ENCODE data around the gene KCTD19. TPM values are rescaled to one million over a fixed set of nuclear protein-coding genes. Genes with fewer than 3 reads are reported as not detected.
"Not testable (repeated sequence)": the region's sequence is repeated elsewhere in the genome, so short reads cannot be mapped to it uniquely, and the experiment has no call there.

KCTD19 gene
- total RNA-seq: 1 to 10 TPM; 1.2 to 2.5 TPM

- intact Hi-C loops (cut with micrococcal nuclease): no loop called here
- H3K4me3 Mint-ChIP-seq: peak within 1 kb of the TSS; percentile 76
- ChIA-PET CTCF (interaction anchor here (0.6 to 2.0 kb wide), 15 partner anchors 9 to 97 kb away, joined by 3 to 6 read pairs (median 4); no protein-coding TSS in a partner anchor), POLR2A (interaction anchor here (1.3 kb wide), 1 partner anchor 14 kb away, joined by 4 read pairs; no protein-coding TSS in a partner anchor)
- H3K27ac Mint-ChIP-seq: no peak within 1 kb of the TSS
- H3K27me3 Mint-ChIP-seq: peaks cover 42% of the 10 kb centered on the region
- H3K4me1 Mint-ChIP-seq (ENCODE audit: low read depth): peaks cover 5% of the 10 kb centered on the region
- DNase-seq: peak; percentile 78
- no peaks in the 10 kb centered on the region for H3K36me3 Mint-ChIP-seq
- H3K9me3 Mint-ChIP-seq: no peaks in the 10 kb centered on the region
These were observed at the start of gene KCTD19, which contains the start of gene LRRC36 for GRCh38 chr16:67326472-67327309. Gene KCTD19 (minus strand): TSS chr16:67326741. CDS start chr16:67326707, 34 bp downstream. Gene LRRC36 (plus strand): TSS chr16:67326815. CDS start chr16:67326863, 48 bp downstream.

- H3K27ac Mint-ChIP-seq; CTCF ChIA-PET; H3K27me3 Mint-ChIP-seq; H3K4me3 Mint-ChIP-seq; H3K4me1 Mint-ChIP-seq (ENCODE audit: low read depth); H3K9me3 Mint-ChIP-seq; H3K36me3 Mint-ChIP-seq; DNase-seq; POLR2A ChIA-PET; intact Hi-C loops (cut with micrococcal nuclease): not testable (repeated sequence)
These were observed 49.5 kb upstream of the KCTD19 start for GRCh38 chr16:67376012-67376411.

GRCh38 chr16:67372664-67373063, 46.1 kb upstream of the KCTD19 start:
- Mint-ChIP-seq H3K4me3 (no peak overlapping the region), H3K36me3 (no peaks in the 10 kb centered on the region), H3K27me3 (peaks cover 8% of the 10 kb centered on the region), H3K4me1 (ENCODE audit: low read depth) (no peaks in the 10 kb centered on the region), H3K9me3 (no peaks in the 10 kb centered on the region), H3K27ac (no peak overlapping the region)
- DNase-seq: no peak
- ChIA-PET CTCF (interaction anchor here (0.6 to 1.4 kb wide), 6 partner anchors 18 to 222 kb away, joined by 3 to 6 read pairs (median 4); partner anchors contain the start of gene TPPP3), POLR2A (no interaction called here)
- intact Hi-C loops (cut with micrococcal nuclease): loop anchor here (2.0 kb wide), 1 partner anchor 26 kb away; no protein-coding TSS in a partner anchor

- H3K36me3 Mint-ChIP-seq: no peaks in the 10 kb centered on the region
- POLR2A ChIA-PET: no interaction called here
- H3K27me3 Mint-ChIP-seq: peaks cover 7% of the 10 kb centered on the region
- CTCF ChIA-PET: interaction anchor here (0.7 kb wide), 1 partner anchor 111 kb away, joined by 3 read pairs; the partner anchor contains the start of gene ATP6V0D1
- H3K4me3 Mint-ChIP-seq: no peak overlapping the region
- intact Hi-C loops (cut with micrococcal nuclease): no loop called here
- no peaks in the 10 kb centered on the region for H3K4me1 Mint-ChIP-seq (ENCODE audit: low read depth)
- no peaks in the 10 kb centered on the region for H3K9me3 Mint-ChIP-seq
- H3K27ac Mint-ChIP-seq: no peak overlapping the region
- DNase-seq: no peak
These were observed 44.1 kb upstream of the KCTD19 start for GRCh38 chr16:67370661-67371060.

- H3K36me3 Mint-ChIP-seq: no peaks in the 10 kb centered on the region
These were observed 38.2 kb upstream of the KCTD19 start for GRCh38 chr16:67364600-67365235.

GRCh38 chr16:67361038-67361437, 34.5 kb upstream of the KCTD19 start:
- H3K4me3 Mint-ChIP-seq: no peak overlapping the region
- peaks cover 10% of the 10 kb centered on the region for H3K4me1 Mint-ChIP-seq (ENCODE audit: low read depth)
- ChIA-PET CTCF (no interaction called here), POLR2A (no interaction called here)
- H3K9me3 Mint-ChIP-seq: no peaks in the 10 kb centered on the region
- no peak for DNase-seq
- H3K36me3 Mint-ChIP-seq: no peaks in the 10 kb centered on the region
- H3K27ac Mint-ChIP-seq: no peak overlapping the region
- H3K27me3 Mint-ChIP-seq: peaks cover 9% of the 10 kb centered on the region
- intact Hi-C loops (cut with micrococcal nuclease): no loop called here

More at GRCh38 chr16:67364600-67365235, 38.2 kb upstream of the KCTD19 start:
- no peak overlapping the region for H3K4me3 Mint-ChIP-seq
- ChIA-PET POLR2A (no interaction called here), CTCF (interaction anchor here (0.9 to 1.6 kb wide), 3 partner anchors 11 to 62 kb away, joined by 3 to 4 read pairs (median 4); no protein-coding TSS in a partner anchor)
- H3K4me1 Mint-ChIP-seq (ENCODE audit: low read depth): peaks cover 7% of the 10 kb centered on the region
- peaks cover 3% of the 10 kb centered on the region for H3K27me3 Mint-ChIP-seq
- H3K9me3 Mint-ChIP-seq: no peaks in the 10 kb centered on the region
- no peak overlapping the region for H3K27ac Mint-ChIP-seq
- intact Hi-C loops (cut with micrococcal nuclease): no loop called here
- no peak for DNase-seq

GRCh38 chr16:67359540-67360269, 33.2 kb upstream of the KCTD19 start:
- H3K4me3 Mint-ChIP-seq; H3K27ac Mint-ChIP-seq; DNase-seq; intact Hi-C loops (cut with micrococcal nuclease); POLR2A ChIA-PET; H3K9me3 Mint-ChIP-seq; H3K4me1 Mint-ChIP-seq (ENCODE audit: low read depth); H3K36me3 Mint-ChIP-seq: not testable (repeated sequence)
- H3K27me3 Mint-ChIP-seq: peaks cover 12% of the 10 kb centered on the region
- CTCF ChIA-PET: interaction anchor here (1.0 to 1.2 kb wide), 2 partner anchors 11 to 99 kb away, joined by 3 to 4 read pairs; no protein-coding TSS in a partner anchor

- Mint-ChIP-seq H3K27ac (no peak overlapping the region), H3K4me3 (no peak overlapping the region), H3K36me3 (no peaks in the 10 kb centered on the region), H3K9me3 (no peaks in the 10 kb centered on the region), H3K4me1 (ENCODE audit: low read depth) (peaks cover 4% of the 10 kb centered on the region), H3K27me3 (peaks cover 12% of the 10 kb centered on the region)
- intact Hi-C loops (cut with micrococcal nuclease): no loop called here
- ChIA-PET POLR2A (no interaction called here), CTCF (interaction anchor here (0.6 to 2.0 kb wide), 3 partner anchors 29 to 71 kb away, joined by 3 to 5 read pairs (median 4); no protein-coding TSS in a partner anchor)
- DNase-seq: no peak
These were observed 31.0 kb upstream of the KCTD19 start for GRCh38 chr16:67357561-67357960.

- intact Hi-C loops (cut with micrococcal nuclease): no loop called here
- ChIA-PET POLR2A (no interaction called here), CTCF (interaction anchor here (0.6 kb wide), 1 partner anchor 42 kb away, joined by 3 read pairs; no protein-coding TSS in a partner anchor)
- no peaks in the 10 kb centered on the region for H3K36me3 Mint-ChIP-seq
- no peaks in the 10 kb centered on the region for H3K9me3 Mint-ChIP-seq
- DNase-seq: no peak
- H3K27me3 Mint-ChIP-seq: peaks cover 12% of the 10 kb centered on the region
- H3K27ac Mint-ChIP-seq: no peak overlapping the region
- peaks cover 4% of the 10 kb centered on the region for H3K4me1 Mint-ChIP-seq (ENCODE audit: low read depth)
- no peak overlapping the region for H3K4me3 Mint-ChIP-seq
These were observed 29.9 kb upstream of the KCTD19 start for GRCh38 chr16:67356396-67356795.

GRCh38 chr16:67352463-67352862, 25.9 kb upstream of the KCTD19 start:
- H3K27me3 Mint-ChIP-seq; H3K36me3 Mint-ChIP-seq; H3K4me1 Mint-ChIP-seq (ENCODE audit: low read depth); intact Hi-C loops (cut with micrococcal nuclease); DNase-seq; H3K27ac Mint-ChIP-seq; H3K9me3 Mint-ChIP-seq; POLR2A ChIA-PET; H3K4me3 Mint-ChIP-seq: not testable (repeated sequence)
- CTCF ChIA-PET: interaction anchor here (0.7 to 1.9 kb wide), 5 partner anchors 25 to 126 kb away, joined by 3 to 5 read pairs (median 4); partner anchors contain the start of gene TMEM208

- Mint-ChIP-seq H3K36me3 (no peaks in the 10 kb centered on the region), H3K9me3 (no peaks in the 10 kb centered on the region), H3K4me1 (ENCODE audit: low read depth) (no peaks in the 10 kb centered on the region), H3K4me3 (no peak overlapping the region), H3K27ac (no peak overlapping the region), H3K27me3 (peaks cover 4% of the 10 kb centered on the region)
- intact Hi-C loops (cut with micrococcal nuclease): no loop called here
- POLR2A ChIA-PET: no interaction called here
- DNase-seq: no peak
- CTCF ChIA-PET: interaction anchor here (0.7 to 1.6 kb wide), 7 partner anchors 22 to 391 kb away, joined by 3 to 5 read pairs (median 3); partner anchors contain the start of genes KCTD19 and LRRC36
These were observed 23.8 kb upstream of the KCTD19 start for GRCh38 chr16:67350324-67350723.

Data from activated CD4-positive, alpha-beta memory T cell treated with anti-CD3 and anti-CD28 coated beads for 36 hours (primary cell).